Mesendoderm (in vitro differentiated cells): ENCODE results near the gene SYTL3.
"Not testable (repeated sequence)": the region's sequence is repeated elsewhere in the genome, so short reads cannot be mapped to it uniquely, and the experiment has no call there.

Source experiments
- DNase-seq: peaks from one replicate; pipeline ENCODE4 v3.0.0; 2013
- H2AK5ac ChIP-seq: 2 replicates; pipeline ENCODE4 v1.6.1; 2013; ENCODE audit warnings: low read length, inconsistent platforms
- H2BK120ac ChIP-seq: 2 replicates; pipeline ENCODE4 v1.6.1; 2013; ENCODE audit warnings: low read depth, mild to moderate bottlenecking, low read length, moderate library complexity, mixed read lengths
- H2BK15ac ChIP-seq: replicated peaks from 2 replicates; pipeline ENCODE4 v1.6.1; 2013; ENCODE audit warnings: low read depth, mild to moderate bottlenecking, moderate library complexity
- H2BK5ac ChIP-seq: 2 replicates; pipeline ENCODE4 v1.6.1; 2013; ENCODE audit warnings: low read length, inconsistent platforms
- H3K18ac ChIP-seq: 2 replicates; pipeline ENCODE4 v1.6.1; 2013; ENCODE audit warnings: mild to moderate bottlenecking, low read length, mixed read lengths
- H3K23ac ChIP-seq: one replicate; pipeline ENCODE4 v1.6.1; 2013; ENCODE audit warnings: low read length
- H3K27ac ChIP-seq: 2 replicates; pipeline ENCODE4 v1.5.1; 2013; ENCODE audit warnings: low read depth, mild to moderate bottlenecking, inconsistent platforms, low read length, moderate library complexity
- H3K27me3 ChIP-seq: 2 replicates; pipeline ENCODE4 v1.6.1; 2013; ENCODE audit warnings: low read length, control low read depth, mild to moderate bottlenecking, inconsistent platforms; ENCODE audit not compliant: insufficient read depth, poor library complexity
- H3K36me3 ChIP-seq: 2 replicates; pipeline ENCODE4 v1.6.1; 2013; ENCODE audit warnings: low read length, inconsistent platforms; ENCODE audit not compliant: control insufficient read depth, insufficient read depth
- H3K4ac ChIP-seq: one replicate; pipeline ENCODE4 v1.6.1; 2013; ENCODE audit warnings: low read depth, mild to moderate bottlenecking, low read length, moderate library complexity
- H3K4me1 ChIP-seq: 2 replicates; pipeline ENCODE4 v1.6.1; 2013; ENCODE audit warnings: low read depth, low read length, inconsistent platforms; ENCODE audit not compliant: control insufficient read depth
- H3K4me2 ChIP-seq: 2 replicates; pipeline ENCODE4 v1.6.1; 2013; ENCODE audit warnings: low read length
- H3K4me3 ChIP-seq: 2 replicates; pipeline ENCODE4 v1.5.1; 2013; ENCODE audit warnings: mild to moderate bottlenecking, low read length
- H3K56ac ChIP-seq: one replicate; pipeline ENCODE4 v1.6.1; 2013; ENCODE audit warnings: low read length
- H3K79me1 ChIP-seq: 2 replicates; pipeline ENCODE4 v1.6.1; 2013; ENCODE audit warnings: low read length, inconsistent platforms
- H3K79me2 ChIP-seq: 2 replicates; pipeline ENCODE4 v1.6.1; 2013; ENCODE audit warnings: mild to moderate bottlenecking, low read length; ENCODE audit not compliant: control insufficient read depth, insufficient read depth
- H3K9ac ChIP-seq: 2 replicates; pipeline ENCODE4 v1.6.1; 2013; ENCODE audit warnings: low read length, inconsistent platforms
- H4K5ac ChIP-seq: one replicate; pipeline ENCODE4 v1.6.1; 2013; ENCODE audit warnings: low read length
- H4K8ac ChIP-seq: one replicate; pipeline ENCODE4 v1.6.1; 2013; ENCODE audit warnings: low read depth, mild to moderate bottlenecking, control low read depth, low read length, moderate library complexity
- WGBS: extraction: QIAGEN DNeasy Blood & Tissue Kit; methylation state at CpG from one replicate; pipeline ENCODE4 v1.1.7; 2013; ENCODE audit warnings: low lambda C conversion rate, missing lambda C conversion rate; ENCODE audit not compliant: insufficient coverage; ENCODE audit errors: extremely low coverage; 5-methylcytosine and 5-hydroxymethylcytosine counted together

The SYTL3 gene

DNA sequence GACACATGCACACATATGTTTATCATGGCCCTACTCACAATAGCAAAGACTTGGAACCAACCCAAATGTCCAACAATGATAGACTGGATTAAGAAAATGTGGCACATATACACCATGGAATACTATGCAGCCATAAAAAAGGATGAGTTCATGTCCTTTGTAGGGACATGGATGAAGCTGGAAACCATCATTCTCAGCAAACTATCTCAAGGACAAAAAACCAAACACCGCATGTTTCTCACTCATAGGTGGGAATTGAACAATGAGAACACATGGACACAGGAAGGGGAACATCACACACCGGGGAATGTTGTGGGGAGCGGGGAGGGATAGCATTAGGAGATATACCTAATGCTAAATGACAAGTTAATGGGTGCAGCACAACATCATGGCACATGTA, 27.2 kb downstream of the SYTL3 start:
- H3K4ac ChIP-seq, H3K27ac ChIP-seq, H3K9ac ChIP-seq, H2BK120ac ChIP-seq, DNase-seq, H3K36me3 ChIP-seq, H3K4me3 ChIP-seq, H3K23ac ChIP-seq, H3K27me3 ChIP-seq, H4K5ac ChIP-seq, H4K8ac ChIP-seq, H3K18ac ChIP-seq, H2BK15ac ChIP-seq, H3K4me1 ChIP-seq, H3K79me1 ChIP-seq, H2BK5ac ChIP-seq, H3K56ac ChIP-seq, H3K79me2 ChIP-seq, H2AK5ac ChIP-seq, H3K4me2 ChIP-seq: not testable (repeated sequence)
- no CpG with 5 or more reads among the region's 3 CpGs for WGBS

DNA sequence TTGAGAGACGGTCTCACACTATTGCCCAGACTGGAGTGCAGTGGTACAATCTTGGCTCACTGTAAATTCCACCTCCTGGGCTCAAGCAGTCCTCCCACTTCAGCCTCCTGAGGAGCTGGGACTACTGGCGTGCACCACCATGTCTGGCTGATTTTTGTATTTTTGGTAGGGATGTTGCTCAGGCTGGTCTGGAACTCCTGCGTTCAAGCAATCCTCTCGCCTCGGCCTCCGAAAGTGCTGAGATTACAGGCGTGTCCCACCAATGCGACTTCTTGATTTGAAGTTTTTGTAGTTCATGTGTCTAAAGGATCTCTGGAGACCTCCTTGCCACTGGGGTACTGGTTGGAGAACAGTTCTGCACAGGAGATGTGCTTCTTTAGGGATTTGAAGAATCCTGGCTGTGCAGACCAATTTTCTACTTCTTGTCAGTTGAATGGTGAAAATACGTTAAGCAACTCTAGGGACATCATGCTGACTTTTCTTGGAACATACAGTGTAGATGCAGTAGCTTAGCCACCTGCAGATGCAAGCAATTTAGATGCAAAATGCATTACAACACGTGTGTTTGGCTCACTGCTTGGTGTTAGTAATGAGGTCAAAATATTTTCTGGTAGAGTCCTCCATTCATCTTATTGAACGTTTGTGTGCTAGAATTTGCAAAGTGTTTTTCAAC, 28.2 kb downstream of the SYTL3 start:
- Histone ChIP-seq H2BK5ac (no peak overlapping the region), H3K27ac (no peak overlapping the region), H3K79me2 (no peaks in the 10 kb centered on the region), H2AK5ac (no peak overlapping the region), H3K79me1 (no peaks in the 10 kb centered on the region), H4K8ac (no peak overlapping the region), H3K4me1 (no peaks in the 10 kb centered on the region), H3K4ac (no peak overlapping the region), H3K36me3 (no peaks in the 10 kb centered on the region), H3K4me3 (no peak overlapping the region), H3K18ac (no peak overlapping the region), H2BK120ac (no peak overlapping the region), H4K5ac (no peak overlapping the region), H2BK15ac (no peak overlapping the region), H3K56ac (no peak overlapping the region), H3K4me2 (no peak overlapping the region), H3K27me3 (no peaks in the 10 kb centered on the region), H3K9ac (no peak overlapping the region), H3K23ac (no peak overlapping the region)
- no peak for DNase-seq
- WGBS, result no CpG with 5 or more reads among the region's 11 CpGs

DNA sequence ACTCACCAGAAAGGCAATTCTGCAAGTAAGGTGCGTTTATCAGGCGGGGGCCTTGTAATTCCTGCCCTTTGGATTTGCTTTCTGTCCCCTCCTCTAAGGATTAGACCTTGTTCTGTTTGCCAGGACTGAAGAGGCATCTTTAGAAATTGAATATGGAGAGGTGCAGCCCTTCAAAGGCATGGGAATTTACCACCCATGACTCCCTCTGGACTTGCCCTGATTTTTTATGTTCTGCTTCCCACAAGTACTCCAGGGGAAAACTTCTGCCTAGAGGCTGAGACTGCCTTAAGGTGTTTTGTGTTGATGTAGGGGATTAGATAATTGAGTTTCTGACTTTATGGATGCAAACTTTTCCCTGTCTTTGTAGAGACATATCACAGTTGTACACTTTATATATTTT, 30.2 kb downstream of the SYTL3 start:
- H4K5ac ChIP-seq, result no peak overlapping the region
- no peak overlapping the region for H3K4me2 ChIP-seq
- H3K79me2 ChIP-seq, result no peaks in the 10 kb centered on the region
- H3K9ac ChIP-seq, result no peak overlapping the region
- no peak overlapping the region for H2BK120ac ChIP-seq
- no peak overlapping the region for H3K4ac ChIP-seq
- H3K23ac ChIP-seq, result no peak overlapping the region
- H3K4me1 ChIP-seq, result no peaks in the 10 kb centered on the region
- H3K27ac ChIP-seq, result no peak overlapping the region
- no peaks in the 10 kb centered on the region for H3K27me3 ChIP-seq
- no peak overlapping the region for H3K18ac ChIP-seq
- H3K4me3 ChIP-seq, result no peak overlapping the region
- no peaks in the 10 kb centered on the region for H3K79me1 ChIP-seq
- no peaks in the 10 kb centered on the region for H3K36me3 ChIP-seq
- WGBS, result no CpG with 5 or more reads among the region's 2 CpGs
- H2AK5ac ChIP-seq, result no peak overlapping the region
- no peak overlapping the region for H2BK5ac ChIP-seq
- DNase-seq, result no peak
- no peak overlapping the region for H2BK15ac ChIP-seq
- H4K8ac ChIP-seq, result no peak overlapping the region
- H3K56ac ChIP-seq, result no peak overlapping the region

DNA sequence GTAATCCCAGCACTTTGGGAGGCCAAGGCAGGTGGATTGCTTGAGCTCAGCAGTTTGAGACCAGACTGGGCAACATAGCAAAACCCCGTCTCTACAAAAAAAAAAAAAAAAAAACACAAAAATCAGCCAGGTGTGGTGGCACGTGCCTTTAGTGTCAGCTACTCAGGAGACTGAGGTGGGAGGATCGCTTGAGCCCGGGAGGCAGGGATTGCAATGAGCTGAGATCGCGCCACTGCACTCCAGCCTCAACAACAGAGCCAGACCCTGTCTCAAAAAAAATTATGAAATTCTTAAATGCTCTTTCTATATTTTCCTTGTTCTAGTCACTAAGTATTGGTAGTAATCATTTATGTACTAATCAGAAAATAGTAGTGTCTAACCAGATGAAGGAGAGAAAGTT, 30.6 kb downstream of the SYTL3 start:
- Histone ChIP-seq H3K23ac (no peak overlapping the region), H3K4ac (no peak overlapping the region), H3K56ac (no peak overlapping the region), H4K8ac (no peak overlapping the region), H2BK15ac (no peak overlapping the region), H2BK120ac (no peak overlapping the region), H3K4me2 (no peak overlapping the region), H3K27ac (no peak overlapping the region), H3K79me2 (no peaks in the 10 kb centered on the region), H2BK5ac (no peak overlapping the region), H3K4me3 (no peak overlapping the region), H3K9ac (no peak overlapping the region), H3K18ac (no peak overlapping the region), H3K27me3 (no peaks in the 10 kb centered on the region), H3K79me1 (no peaks in the 10 kb centered on the region), H3K36me3 (no peaks in the 10 kb centered on the region), H2AK5ac (no peak overlapping the region), H4K5ac (no peak overlapping the region), H3K4me1 (no peaks in the 10 kb centered on the region)
- WGBS, result no CpG with 5 or more reads among the region's 6 CpGs
- DNase-seq, result no peak

DNA sequence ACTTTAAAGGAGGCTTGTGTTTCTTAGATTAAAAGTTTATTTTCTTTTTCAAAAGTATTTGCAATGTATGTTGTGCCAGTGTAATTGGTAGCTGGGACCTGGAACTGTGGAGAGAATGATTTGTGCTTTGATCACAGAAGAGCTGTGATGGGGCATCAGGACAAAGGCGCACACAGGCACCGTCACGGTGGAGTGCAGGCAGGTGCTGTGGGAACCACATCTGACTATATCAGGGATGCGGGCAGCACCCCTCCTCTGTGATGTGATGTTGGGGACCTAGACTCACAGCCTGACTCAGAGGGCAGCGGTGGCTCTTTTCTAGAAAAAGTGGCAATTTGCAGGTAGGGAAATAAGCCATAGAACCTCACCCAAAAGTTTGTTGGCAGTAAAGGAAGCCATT, 34.5 kb downstream of the SYTL3 start:
- Histone ChIP-seq H3K23ac (no peak overlapping the region), H2BK15ac (no peak overlapping the region), H3K4me1 (no peaks in the 10 kb centered on the region), H3K18ac (no peak overlapping the region), H2BK5ac (no peak overlapping the region), H4K5ac (no peak overlapping the region), H3K4ac (no peak overlapping the region), H3K4me2 (no peak overlapping the region), H2BK120ac (no peak overlapping the region), H3K27ac (no peak overlapping the region), H2AK5ac (no peak overlapping the region), H3K9ac (no peak overlapping the region), H3K4me3 (no peak overlapping the region), H3K56ac (no peak overlapping the region), H3K79me1 (no peaks in the 10 kb centered on the region), H4K8ac (no peak overlapping the region), H3K36me3 (no peaks in the 10 kb centered on the region), H3K27me3 (no peaks in the 10 kb centered on the region), H3K79me2 (no peaks in the 10 kb centered on the region)
- WGBS, result no CpG with 5 or more reads among the region's 5 CpGs
- no peak for DNase-seq

DNA sequence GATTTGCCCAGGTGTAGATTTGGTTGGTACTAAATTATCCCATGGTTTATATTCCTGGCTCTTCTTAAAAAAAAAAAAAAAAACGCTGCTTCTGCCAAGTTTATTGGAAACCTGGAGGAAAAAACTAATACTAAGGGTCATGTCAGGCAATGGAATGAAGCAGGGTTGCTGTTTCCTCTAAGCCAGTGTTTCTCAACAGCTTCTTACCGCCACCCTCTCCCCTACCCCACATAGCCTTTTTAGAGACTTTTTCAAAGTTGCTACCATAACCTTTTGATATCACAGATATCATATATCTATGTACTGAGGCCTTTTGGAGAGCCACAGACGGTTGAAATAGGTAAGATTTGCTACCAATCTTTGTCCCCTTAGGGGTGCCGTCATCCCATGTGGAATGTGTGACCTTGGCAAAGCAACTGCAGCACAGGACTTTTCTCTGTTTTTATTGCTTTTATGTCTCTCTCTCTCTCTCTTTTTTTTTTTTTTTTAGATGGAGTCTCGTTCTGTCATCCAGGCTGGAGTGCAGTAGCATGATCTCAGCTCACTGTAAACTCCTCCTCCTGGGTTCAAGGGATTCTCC, 35.0 kb downstream of the SYTL3 start:
- no peak overlapping the region for H4K8ac ChIP-seq
- no peak overlapping the region for H2BK120ac ChIP-seq

More for the DNA sequence above, 35.0 kb downstream of the SYTL3 start:
- H2BK5ac ChIP-seq, result no peak overlapping the region
- no peak overlapping the region for H3K4ac ChIP-seq
- no CpG with 5 or more reads among the region's 5 CpGs for WGBS
- no peak overlapping the region for H3K9ac ChIP-seq
- H4K5ac ChIP-seq, result no peak overlapping the region
- no peaks in the 10 kb centered on the region for H3K36me3 ChIP-seq
- no peak overlapping the region for H3K27ac ChIP-seq
- H3K18ac ChIP-seq, result no peak overlapping the region
- no peak overlapping the region for H3K4me2 ChIP-seq
- no peaks in the 10 kb centered on the region for H3K4me1 ChIP-seq
- H3K4me3 ChIP-seq, result no peak overlapping the region
- H3K79me1 ChIP-seq, result no peaks in the 10 kb centered on the region
- H2AK5ac ChIP-seq, result no peak overlapping the region
- H3K27me3 ChIP-seq, result no peaks in the 10 kb centered on the region
- H3K79me2 ChIP-seq, result no peaks in the 10 kb centered on the region
- no peak overlapping the region for H2BK15ac ChIP-seq
- H3K23ac ChIP-seq, result no peak overlapping the region
- H3K56ac ChIP-seq, result no peak overlapping the region
- no peak for DNase-seq
